ENCODE results near the gene PIK3R4.

GRCh38 chr3:130739848-130740247, 6.8 kb downstream of the PIK3R4 start:
- TF ChIP-seq EZH2phosphoT487 (IDR thresholded peaks at IDR 0.05; ENCODE audit: borderline replicate concordance) (no peak), CTCF (conservative IDR thresholded peaks at IDR 0.05; ENCODE audit: low read length) (no peak)
